ENCODE data around the gene COPG1.
"Not testable (repeated sequence)": the region's sequence is repeated elsewhere in the genome, so short reads cannot be mapped to it uniquely, and the experiment has no call there.

COPG1 gene

GRCh38 chr3:129263161-129263910 lies 13.9 kb downstream of the COPG1 start:
- no peak for DNase-seq (ENCODE audit: low read depth in 2 of 2)
- no peak for TF ChIP-seq CTCF (IDR thresholded peaks at IDR 0.05; ENCODE audit: low read depth, low read length)

DNA sequence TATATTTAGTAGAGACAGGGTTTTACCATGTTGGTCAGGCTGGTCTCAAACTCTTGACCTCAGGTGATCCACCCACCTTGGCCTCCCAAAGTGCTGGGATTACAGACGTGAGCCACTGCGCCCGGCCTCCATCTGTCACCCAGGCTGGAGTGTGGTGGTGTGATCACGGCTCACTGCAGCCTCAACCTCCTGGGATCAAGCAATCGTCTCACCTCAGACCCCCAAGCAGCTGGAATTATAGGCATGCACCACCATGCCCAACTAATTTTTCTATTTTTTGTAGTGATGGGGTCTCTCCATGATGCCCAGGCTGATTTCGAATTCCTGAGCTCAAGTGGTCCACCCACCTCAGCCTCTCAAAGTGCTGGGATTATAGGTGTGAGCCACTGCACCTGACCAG lies 15.6 kb downstream of the COPG1 start:
- DNase-seq (ENCODE audit: low read depth in 2 of 2); H3K4me3 ChIP-seq (replicated peaks in 1 of 2; ENCODE audit: low read depth in 2 of 2, low read length in 2 of 2): not testable (repeated sequence)

More at GRCh38 chr3:129263161-129263910, 13.9 kb downstream of the COPG1 start:
- H3K4me3 ChIP-seq (replicated peaks in 1 of 2; ENCODE audit: low read depth in 2 of 2, low read length in 2 of 2): no peak overlapping the region

DNA sequence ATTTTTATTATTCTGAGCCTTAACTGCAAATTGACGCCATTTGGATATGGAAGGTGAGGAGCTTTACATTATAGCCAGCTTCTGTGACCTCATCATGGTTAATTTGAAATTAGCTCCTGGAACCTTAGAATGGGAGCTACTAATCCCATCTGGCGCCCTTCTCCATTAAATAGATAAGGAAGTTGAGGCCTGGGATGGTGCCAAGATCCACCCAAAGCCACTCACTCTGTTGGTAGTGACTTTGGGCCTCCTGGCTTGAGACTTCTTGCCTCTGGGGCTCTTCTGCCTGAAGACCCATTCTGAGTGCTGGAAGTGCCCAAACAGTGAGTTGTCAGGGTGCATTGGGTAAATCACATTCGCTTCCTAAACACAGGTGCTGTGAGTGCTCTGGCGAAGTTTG lies 17.2 kb downstream of the COPG1 start:
- TF ChIP-seq CTCF (IDR thresholded peaks at IDR 0.05; ENCODE audit: low read depth, low read length): no peak
- no peak for DNase-seq (ENCODE audit: low read depth in 2 of 2)
- no peak overlapping the region for H3K4me3 ChIP-seq (replicated peaks in 1 of 2; ENCODE audit: low read depth in 2 of 2, low read length in 2 of 2)

DNA sequence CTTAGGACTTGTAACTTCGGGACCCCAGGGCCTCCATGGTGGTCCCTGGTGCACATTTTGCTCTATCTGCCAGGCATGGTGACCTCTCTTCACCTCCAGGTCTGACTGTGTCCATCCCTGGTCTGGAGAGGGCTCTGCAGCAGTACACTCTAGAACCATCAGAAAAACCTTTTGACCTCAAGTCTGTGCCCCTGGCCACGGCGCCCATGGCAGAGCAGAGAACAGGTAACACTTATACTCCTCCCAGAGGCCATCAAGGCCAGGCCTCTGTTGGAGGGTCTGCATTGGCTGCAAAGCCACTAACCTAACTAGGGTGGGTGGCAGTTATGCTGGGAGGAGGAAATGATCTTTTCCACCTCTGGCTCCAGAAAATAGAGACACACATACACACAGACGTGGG lies 19.0 kb downstream of the COPG1 start:
- no peak for TF ChIP-seq CTCF (IDR thresholded peaks at IDR 0.05; ENCODE audit: low read depth, low read length)
- no peak for DNase-seq (ENCODE audit: low read depth in 2 of 2)
- H3K4me3 ChIP-seq (replicated peaks in 1 of 2; ENCODE audit: low read depth in 2 of 2, low read length in 2 of 2): no peak overlapping the region

GRCh38 chr3:129271674-129272073 lies 22.3 kb downstream of the COPG1 start:
- no peak for TF ChIP-seq CTCF (IDR thresholded peaks at IDR 0.05; ENCODE audit: low read depth, low read length)
- DNase-seq (ENCODE audit: low read depth in 2 of 2): no peak

GRCh38 chr3:129276385-129276784 lies 27.0 kb downstream of the COPG1 start:
- H3K4me3 ChIP-seq (replicated peaks in 1 of 2; ENCODE audit: low read depth in 2 of 2, low read length in 2 of 2): no peak overlapping the region
- TF ChIP-seq CTCF (IDR thresholded peaks at IDR 0.05; ENCODE audit: low read depth, low read length): no peak
- DNase-seq (ENCODE audit: low read depth in 2 of 2): no peak

More at GRCh38 chr3:129271674-129272073, 22.3 kb downstream of the COPG1 start:
- no peak overlapping the region for H3K4me3 ChIP-seq (replicated peaks in 1 of 2; ENCODE audit: low read depth in 2 of 2, low read length in 2 of 2)

- no peak overlapping the region for H3K4me3 ChIP-seq (replicated peaks in 1 of 2; ENCODE audit: low read depth in 2 of 2, low read length in 2 of 2)
- DNase-seq (ENCODE audit: low read depth in 2 of 2): peak; percentile 26 to 67
- no peak for TF ChIP-seq CTCF (IDR thresholded peaks at IDR 0.05; ENCODE audit: low read depth, low read length)
Measured at GRCh38 chr3:129277829-129278271, 28.4 kb downstream of the COPG1 start.

All from cardiac fibroblast (primary cell).